HFFc6 (cell line): Measurements from ENCODE around the gene CLTA. TPM values are rescaled to one million over a fixed set of nuclear protein-coding genes. Genes with fewer than 3 reads are reported as not detected.
A peak's percentile ranks its signal among the peaks of the same experiment; 100 is the strongest.

Experiments used
- DNase-seq: peaks from one replicate; pipeline ENCODE4 v3.0.0-alpha.2; 2018
- H3K27ac Mint-ChIP-seq: 2 replicates; pipeline ENCODE4 v1.8.0; 2020; ENCODE audit warnings: mild to moderate bottlenecking, mixed read lengths
- H3K27me3 Mint-ChIP-seq: 2 replicates; pipeline ENCODE4 v1.8.0; 2021; ENCODE audit warnings: mild to moderate bottlenecking, moderate library complexity, mixed read lengths; ENCODE audit not compliant: insufficient read depth
- H3K36me3 Mint-ChIP-seq: 2 replicates; pipeline ENCODE4 v1.8.0; 2021; ENCODE audit warnings: low read depth, mixed read lengths
- H3K4me1 Mint-ChIP-seq: 2 replicates; pipeline ENCODE4 v1.8.0; 2020; ENCODE audit warnings: low read depth, mixed read lengths
- H3K4me3 Mint-ChIP-seq: 2 replicates; pipeline ENCODE4 v1.8.0; 2020; ENCODE audit warnings: mild to moderate bottlenecking, moderate library complexity, mixed read lengths
- H3K9me3 Mint-ChIP-seq: 2 replicates; pipeline ENCODE4 v1.8.0; 2020; ENCODE audit warnings: mild to moderate bottlenecking, mixed read lengths
- CTCF ChIP-seq: fragments of 200-600 bp; sonication (generic); IDR thresholded peaks from 2 replicates; pipeline ENCODE4 v1.5.0; 2021; ENCODE audit warnings: antibody characterized with exemption, mild to moderate bottlenecking
- long read RNA-seq: library from polyadenylated mRNA; unstranded; transcript quantifications from one replicate; pipeline ENCODE4 v2.0.0, GENCODE V29; 2019
- total RNA-seq, 6 experiments: library from RNA; stranded (reverse); fragmentation: NEBNext Ultra II Directional; extraction: Animal tissue kit (Norgen Biotek cat#: 25700); gene quantifications; 2 replicates in 1 of 6; 3 replicates in 5 of 6; pipeline ENCODE4 v1.2.3, GENCODE V29; 2021

Gene CLTA
- 100 to 1,000 TPM; 247 to 272 (median 259) TPM for total RNA-seq
- long read RNA-seq, transcript CLTA-202 (5 exons, 1,073 nt) = major isoform, 370 of 395 reads
- long read RNA-seq, partial matches to known transcripts = 8 of 395 reads
- long read RNA-seq, other reads (novel, unspliced or antisense) = 16 of 395 reads

- peaks cover 3% of the 10 kb centered on the region; the same call in 1 of the 2 replicates for H3K27me3 Mint-ChIP-seq
- peak within 1 kb of the TSS; percentile 91 for H3K27ac Mint-ChIP-seq
- H3K4me3 Mint-ChIP-seq = peak within 1 kb of the TSS; percentile 99
- peak; percentile 79 for TF ChIP-seq CTCF
- peak; percentile 98 for DNase-seq
- H3K9me3 Mint-ChIP-seq = no peaks in the 10 kb centered on the region
- peaks cover 21% of the 10 kb centered on the region for H3K36me3 Mint-ChIP-seq
- H3K4me1 Mint-ChIP-seq = peaks cover 74% of the 10 kb centered on the region
These were observed at the start of gene CLTA for GRCh38 chr9:36190388-36191289. Gene CLTA, plus strand, starts transcription at chr9:36190921. Its CDS starts 136 bp downstream, at chr9:36191057.

GRCh38 chr9:36141288-36141687 is 49.4 kb upstream of the CLTA start:
- Mint-ChIP-seq H3K27ac (0 out of 2 replicates have a peak overlapping the region, but pooled peaks have one; percentile 19), H3K27me3 (peaks cover 7% of the 10 kb centered on the region), H3K9me3 (peaks cover 8% of the 10 kb centered on the region), H3K4me3 (peak overlapping the region; percentile 39; the same call in 1 of the 2 replicates), H3K36me3 (peaks cover 17% of the 10 kb centered on the region), H3K4me1 (peaks cover 37% of the 10 kb centered on the region)
- DNase-seq = peak; percentile 55
- peak; percentile 71 for TF ChIP-seq CTCF

GRCh38 chr9:36141761-36142160 is 49.0 kb upstream of the CLTA start:
- Mint-ChIP-seq H3K4me3 (no peak overlapping the region), H3K27ac (no peak overlapping the region), H3K36me3 (peaks cover 20% of the 10 kb centered on the region)

GRCh38 chr9:36142510-36143244 is 48.0 kb upstream of the CLTA start:
- Mint-ChIP-seq H3K27me3 (peaks cover 6% of the 10 kb centered on the region), H3K9me3 (peaks cover 8% of the 10 kb centered on the region), H3K36me3 (peaks cover 20% of the 10 kb centered on the region), H3K4me3 (no peak overlapping the region), H3K27ac (no peak overlapping the region), H3K4me1 (peaks cover 37% of the 10 kb centered on the region)
- TF ChIP-seq CTCF = no peak
- no peak for DNase-seq

More at GRCh38 chr9:36141761-36142160, 49.0 kb upstream of the CLTA start:
- Mint-ChIP-seq H3K9me3 (peaks cover 8% of the 10 kb centered on the region), H3K4me1 (peaks cover 37% of the 10 kb centered on the region), H3K27me3 (peaks cover 7% of the 10 kb centered on the region)
- DNase-seq = no peak
- TF ChIP-seq CTCF = no peak

GRCh38 chr9:36143245-36143641 is 47.5 kb upstream of the CLTA start:
- Mint-ChIP-seq H3K4me1 (peaks cover 37% of the 10 kb centered on the region), H3K4me3 (no peak overlapping the region), H3K27me3 (peaks cover 6% of the 10 kb centered on the region), H3K27ac (no peak overlapping the region), H3K9me3 (peaks cover 8% of the 10 kb centered on the region), H3K36me3 (peaks cover 20% of the 10 kb centered on the region)
- no peak for DNase-seq
- TF ChIP-seq CTCF = no peak
